GM10847 (cell line): ENCODE results near the gene P2RY6.

Experiments
- POLR2A ChIP-seq: IDR thresholded peaks from 2 replicates; pipeline ENCODE4 v1.6.1; 2011; ENCODE audit not compliant: insufficient read length; ENCODE audit errors: extremely low read depth

Gene P2RY6

GRCh38 chr11:73310076-73310475 lies 37.9 kb downstream of the P2RY6 start:
- TF ChIP-seq POLR2A, result no peak

GRCh38 chr11:73310661-73311393 lies 38.7 kb downstream of the P2RY6 start:
- no peak for TF ChIP-seq POLR2A

GRCh38 chr11:73311394-73311869 lies 39.3 kb downstream of the P2RY6 start:
- no peak for TF ChIP-seq POLR2A

- TF ChIP-seq POLR2A, result no peak
Observed at GRCh38 chr11:73312036-73312435, 39.9 kb downstream of the P2RY6 start.

GRCh38 chr11:73312851-73313327 lies 40.8 kb downstream of the P2RY6 start:
- TF ChIP-seq POLR2A, result no peak

- TF ChIP-seq POLR2A, result no peak
Observed at GRCh38 chr11:73313652-73314051, 41.5 kb downstream of the P2RY6 start.

GRCh38 chr11:73314117-73314961 lies 42.2 kb downstream of the P2RY6 start:
- no peak for TF ChIP-seq POLR2A

GRCh38 chr11:73315293-73316020 lies 43.3 kb downstream of the P2RY6 start:
- TF ChIP-seq POLR2A, result no peak

GRCh38 chr11:73316422-73316821 lies 44.3 kb downstream of the P2RY6 start:
- no peak for TF ChIP-seq POLR2A

GRCh38 chr11:73317373-73317772 lies 45.2 kb downstream of the P2RY6 start:
- TF ChIP-seq POLR2A, result no peak

- no peak for TF ChIP-seq POLR2A
Observed at GRCh38 chr11:73317803-73318202, 45.7 kb downstream of the P2RY6 start.

GRCh38 chr11:73318501-73319011 lies 46.4 kb downstream of the P2RY6 start:
- no peak for TF ChIP-seq POLR2A

GRCh38 chr11:73320763-73321603 lies 48.8 kb downstream of the P2RY6 start:
- TF ChIP-seq POLR2A, result no peak
